Tibial nerve (tissue), 4 donors: ENCODE measurements around the gene ZSCAN30. TPM values are rescaled to one million over a fixed set of nuclear protein-coding genes. Genes with fewer than 3 reads are reported as not detected.

ENCODE experiments used
- DNase-seq, 2 donors: peaks; one replicate each; pipeline ENCODE4 v3.0.0-alpha.2; 2019; ENCODE audit warnings: low spot score in 2 of 2
- H3K27ac ChIP-seq, 4 donors: fragments of 200-600 bp; sonication (generic) in 3 of 4; one replicate each; pipeline ENCODE4 v1.5.1; 2017 to 2019; ENCODE audit warnings: mild to moderate bottlenecking in 1 of 4
- H3K27me3 ChIP-seq, 2 donors: fragments of 200-600 bp; sonication (generic) in 1 of 2; one replicate each; pipeline versions ENCODE4 v1.5.1 to v1.6.0; 2017 to 2019
- H3K36me3 ChIP-seq, 3 donors: fragments of 200-600 bp; sonication (generic); one replicate each; pipeline ENCODE4 v1.5.1; 2018 to 2019
- H3K4me1 ChIP-seq, 4 donors: fragments of 200-600 bp; sonication (generic) in 3 of 4; one replicate each; pipeline ENCODE4 v1.5.1; 2017 to 2019
- H3K4me3 ChIP-seq, 4 donors: fragments of 200-600 bp; sonication (generic) in 3 of 4; one replicate each; pipeline ENCODE4 v1.5.1; 2017 to 2019; ENCODE audit warnings: mild to moderate bottlenecking in 1 of 4, moderate library complexity in 1 of 4
- H3K9me3 ChIP-seq, 4 donors: fragments of 200-600 bp; sonication (generic) in 3 of 4; one replicate each; pipeline ENCODE4 v1.5.1; 2017 to 2019
- EP300 ChIP-seq, 2 donors: sonication (generic); formaldehyde crosslinking; IDR thresholded peaks; one replicate each; pipeline ENCODE4 v1.6.1; 2017; ENCODE audit warnings: antibody characterized with exemption in 2 of 2, mild to moderate bottlenecking in 1 of 2
- POLR2A ChIP-seq, 2 donors: fragments of 450-650 bp; IDR thresholded peaks; one replicate each; pipeline ENCODE4 v1.6.1; 2017; ENCODE audit warnings: antibody characterized with exemption in 2 of 2, mild to moderate bottlenecking in 2 of 2, moderate library complexity in 2 of 2
- WGBS, 2 donors: methylation state at CpG; one replicate each; pipeline ENCODE4 v1.1.5; 2018; 5-methylcytosine and 5-hydroxymethylcytosine counted together
- total RNA-seq, 4 donors: library from RNA; depleted of rRNA; stranded (reverse); fragments of >200 nt; gene quantifications; one replicate each; pipeline ENCODE4 v1.1.0, GENCODE V29; 2016
- TF ChIP-seq, protein P1 (sequence below), 5 experiments: fragments of 200-600 bp in 3 of 5; fragments of 450-650 bp in 2 of 5; sonication (generic) in 3 of 5; IDR thresholded peaks; one replicate each; pipeline ENCODE4 v1.5.1; 2016 to 2019; ENCODE audit warnings: antibody characterized with exemption in 5 of 5, mild to moderate bottlenecking in 3 of 5, moderate library complexity in 2 of 5

ZSCAN30 gene
- total RNA-seq, 4 donors from 2014 or later = 26.6 to 46.7 (median 32.5) TPM

DNA sequence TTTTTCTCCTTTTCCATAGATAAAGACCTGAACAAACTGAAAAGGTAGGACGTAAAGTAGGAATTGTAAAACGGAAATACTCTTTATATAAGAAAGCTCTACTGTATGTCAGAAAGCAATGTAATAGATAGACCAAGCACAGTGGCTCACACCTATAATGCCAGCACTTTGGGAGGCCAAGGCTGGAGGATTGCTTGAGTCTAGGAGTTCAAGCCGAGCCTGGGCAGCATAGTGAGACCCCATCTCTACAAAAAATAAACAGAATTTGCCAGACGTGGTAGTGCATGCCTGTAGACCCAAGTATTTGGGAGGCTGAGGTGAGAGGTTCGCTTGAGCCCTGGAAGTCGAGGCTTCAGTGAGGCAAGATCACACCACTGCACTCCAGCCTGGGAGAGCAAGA lies 41.6 kb downstream of the ZSCAN30 start:
- no peak overlapping the region for H3K4me3 ChIP-seq
- peaks cover 0 to 8% (median 0%) of the 10 kb centered on the region in 4 donors for H3K9me3 ChIP-seq
- no peaks in the 10 kb centered on the region for H3K4me1 ChIP-seq
- WGBS, 2 donors = 91 to 95% methylated on average over 6 of the region's 6 CpGs
- TF ChIP-seq EP300 (IDR thresholded peaks at IDR 0.05) (no peak), POLR2A (IDR thresholded peaks at IDR 0.05) (no peak)
- TF ChIP-seq, protein P1, sequence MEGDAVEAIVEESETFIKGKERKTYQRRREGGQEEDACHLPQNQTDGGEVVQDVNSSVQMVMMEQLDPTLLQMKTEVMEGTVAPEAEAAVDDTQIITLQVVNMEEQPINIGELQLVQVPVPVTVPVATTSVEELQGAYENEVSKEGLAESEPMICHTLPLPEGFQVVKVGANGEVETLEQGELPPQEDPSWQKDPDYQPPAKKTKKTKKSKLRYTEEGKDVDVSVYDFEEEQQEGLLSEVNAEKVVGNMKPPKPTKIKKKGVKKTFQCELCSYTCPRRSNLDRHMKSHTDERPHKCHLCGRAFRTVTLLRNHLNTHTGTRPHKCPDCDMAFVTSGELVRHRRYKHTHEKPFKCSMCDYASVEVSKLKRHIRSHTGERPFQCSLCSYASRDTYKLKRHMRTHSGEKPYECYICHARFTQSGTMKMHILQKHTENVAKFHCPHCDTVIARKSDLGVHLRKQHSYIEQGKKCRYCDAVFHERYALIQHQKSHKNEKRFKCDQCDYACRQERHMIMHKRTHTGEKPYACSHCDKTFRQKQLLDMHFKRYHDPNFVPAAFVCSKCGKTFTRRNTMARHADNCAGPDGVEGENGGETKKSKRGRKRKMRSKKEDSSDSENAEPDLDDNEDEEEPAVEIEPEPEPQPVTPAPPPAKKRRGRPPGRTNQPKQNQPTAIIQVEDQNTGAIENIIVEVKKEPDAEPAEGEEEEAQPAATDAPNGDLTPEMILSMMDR (IDR thresholded peaks at IDR 0.05) = no peak
- H3K27ac ChIP-seq = no peak overlapping the region
- H3K36me3 ChIP-seq = peaks cover 0 to 96% (median 12%) of the 10 kb centered on the region in 3 donors
- H3K27me3 ChIP-seq = no peaks in the 10 kb centered on the region
- no peak for DNase-seq

DNA sequence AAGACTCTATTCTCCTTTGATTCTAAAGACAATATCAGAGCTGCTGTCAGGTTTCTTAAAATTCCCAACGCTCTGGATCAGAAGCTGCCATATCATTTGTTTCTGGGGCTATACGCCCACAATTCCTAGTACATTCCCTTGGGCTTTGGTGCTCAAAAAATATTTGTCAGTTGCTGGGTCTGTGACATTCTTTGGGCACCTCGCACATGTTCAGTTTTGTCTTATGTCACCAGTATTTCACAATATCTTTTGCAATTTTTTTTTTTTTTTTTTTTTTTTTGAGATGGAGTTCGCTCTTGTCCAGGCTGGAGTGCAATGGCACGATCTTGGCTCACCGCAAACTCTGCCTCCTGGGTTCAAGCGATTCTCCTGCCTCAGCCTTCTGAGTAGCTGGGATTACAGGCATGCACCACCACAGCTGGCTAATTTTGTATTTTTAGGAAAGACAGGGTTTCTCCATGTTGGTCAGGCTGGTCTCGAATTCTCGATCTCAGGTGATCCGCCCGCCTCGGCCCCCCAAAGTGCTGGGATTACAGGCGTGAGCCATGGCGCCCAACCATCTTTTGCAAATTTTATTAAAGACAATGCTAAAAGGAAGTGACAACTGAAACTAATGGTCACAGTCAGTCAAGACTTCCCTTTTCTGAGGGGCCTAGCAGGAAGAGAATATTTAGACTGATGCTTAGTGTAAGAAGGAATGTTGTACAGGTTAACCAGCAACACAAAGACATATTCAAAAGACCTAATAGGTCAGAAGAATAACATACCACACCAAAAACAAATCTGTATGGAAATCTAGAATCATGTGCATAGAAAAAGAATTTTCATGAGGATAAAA lies 42.4 kb downstream of the ZSCAN30 start:
- peaks cover 0 to 3% (median 0%) of the 10 kb centered on the region in 4 donors for H3K9me3 ChIP-seq
- H3K4me3 ChIP-seq = no peak overlapping the region
- no peak overlapping the region for H3K27ac ChIP-seq
- peaks cover 0 to 5% (median 0%) of the 10 kb centered on the region in 4 donors for H3K4me1 ChIP-seq
- TF ChIP-seq, protein P1 (IDR thresholded peaks at IDR 0.05) = no peak
- TF ChIP-seq EP300 (IDR thresholded peaks at IDR 0.05) (no peak), POLR2A (IDR thresholded peaks at IDR 0.05) (no peak)
- no peaks in the 10 kb centered on the region for H3K27me3 ChIP-seq
- DNase-seq = no peak
- 94 to 95% methylated on average over 14 of the region's 14 CpGs for WGBS, 2 donors
- H3K36me3 ChIP-seq = peaks cover 0 to 96% (median 12%) of the 10 kb centered on the region in 3 donors

DNA sequence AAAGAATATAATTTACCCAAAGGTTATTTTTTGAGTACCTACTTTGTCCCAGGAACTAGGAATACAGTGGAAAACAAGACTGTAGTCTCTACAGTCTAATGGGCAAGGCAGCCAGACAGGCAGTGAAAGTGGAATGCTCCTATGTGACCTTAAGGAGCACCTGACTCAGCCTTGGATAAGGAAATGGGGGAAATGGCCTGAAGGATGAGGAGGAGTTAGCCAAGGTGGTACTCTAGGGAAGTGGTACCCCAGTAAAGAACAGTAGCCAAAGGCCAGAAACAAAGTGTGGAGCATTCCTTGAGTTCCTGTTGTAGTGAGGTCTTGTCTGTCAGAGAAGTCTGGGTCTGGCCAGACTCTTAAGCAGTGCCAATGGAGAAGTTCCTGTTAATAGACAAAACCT lies 43.2 kb downstream of the ZSCAN30 start:
- Histone ChIP-seq H3K4me3 (no peak overlapping the region), H3K4me1 (peaks cover 0 to 13% (median 3%) of the 10 kb centered on the region in 4 donors), H3K27me3 (no peaks in the 10 kb centered on the region), H3K27ac (no peak overlapping the region), H3K9me3 (peaks cover 0 to 3% (median 0%) of the 10 kb centered on the region in 4 donors), H3K36me3 (peaks cover 0 to 90% (median 12%) of the 10 kb centered on the region in 3 donors)
- TF ChIP-seq, protein P1 (IDR thresholded peaks at IDR 0.05) = no peak
- TF ChIP-seq EP300 (IDR thresholded peaks at IDR 0.05) (no peak), POLR2A (IDR thresholded peaks at IDR 0.05) (no peak)
- no peak for DNase-seq

DNA sequence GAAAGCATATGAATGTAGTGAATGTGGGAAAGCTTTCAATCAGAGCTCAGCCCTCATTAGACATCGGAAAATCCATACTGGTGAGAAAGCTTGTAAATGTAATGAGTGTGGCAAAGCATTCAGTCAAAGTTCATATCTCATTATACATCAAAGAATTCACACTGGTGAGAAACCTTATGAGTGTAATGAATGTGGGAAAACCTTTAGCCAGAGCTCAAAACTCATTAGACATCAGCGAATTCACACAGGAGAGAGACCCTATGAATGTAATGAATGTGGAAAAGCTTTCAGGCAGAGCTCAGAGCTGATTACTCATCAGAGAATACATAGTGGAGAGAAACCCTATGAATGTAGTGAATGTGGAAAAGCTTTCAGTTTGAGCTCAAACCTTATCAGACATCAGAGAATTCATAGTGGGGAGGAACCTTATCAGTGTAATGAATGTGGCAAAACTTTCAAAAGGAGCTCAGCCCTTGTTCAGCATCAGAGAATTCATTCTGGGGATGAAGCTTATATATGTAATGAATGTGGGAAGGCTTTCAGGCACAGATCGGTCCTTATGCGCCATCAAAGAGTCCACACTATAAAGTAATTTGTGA lies 44.2 kb downstream of the ZSCAN30 start:
- H3K36me3 ChIP-seq = peaks cover 0 to 80% (median 12%) of the 10 kb centered on the region in 3 donors
- 80 to 94% methylated on average over 4 of the region's 4 CpGs for WGBS, 2 donors
- H3K4me3 ChIP-seq = no peak overlapping the region

More for the DNA sequence above, 44.2 kb downstream of the ZSCAN30 start:
- TF ChIP-seq, protein P1 (IDR thresholded peaks at IDR 0.05) = no peak
- TF ChIP-seq POLR2A (IDR thresholded peaks at IDR 0.05) (no peak), EP300 (IDR thresholded peaks at IDR 0.05) (no peak)
- no peak overlapping the region for H3K27ac ChIP-seq
- no peaks in the 10 kb centered on the region for H3K27me3 ChIP-seq
- H3K4me1 ChIP-seq = peaks cover 0 to 16% (median 5%) of the 10 kb centered on the region in 4 donors
- no peak for DNase-seq
- H3K9me3 ChIP-seq = peaks cover 0 to 3% (median 0%) of the 10 kb centered on the region in 4 donors
